Inferior parietal cortex (tissue), 1 donor: ENCODE measurements around the gene NR2F6.
"Not testable (repeated sequence)": the region's sequence is repeated elsewhere in the genome, so short reads cannot be mapped to it uniquely, and the experiment has no call there.

ENCODE experiments used
- DNase-seq: peaks from one replicate; pipeline ENCODE4 v3.0.0-alpha.2; 2016; ENCODE audit errors: extremely low spot score

NR2F6 gene

GRCh38 chr19:17210296-17210695 lies 35.4 kb downstream of the NR2F6 start:
- no peak for DNase-seq

GRCh38 chr19:17209126-17210036 lies 36.3 kb downstream of the NR2F6 start:
- DNase-seq = peak; percentile 15

- DNase-seq = no peak
These were observed 38.8 kb downstream of the NR2F6 start for GRCh38 chr19:17206736-17207581.

- DNase-seq = peak; percentile 42
These were observed 40.2 kb downstream of the NR2F6 start for GRCh38 chr19:17205237-17206140.

- DNase-seq = no peak
These were observed 43.0 kb downstream of the NR2F6 start for GRCh38 chr19:17202713-17203112.

- no peak for DNase-seq
These were observed 43.5 kb downstream of the NR2F6 start for GRCh38 chr19:17202249-17202648.

GRCh38 chr19:17200408-17201079 lies 45.2 kb downstream of the NR2F6 start:
- DNase-seq = no peak

GRCh38 chr19:17197666-17198065 lies 48.1 kb downstream of the NR2F6 start:
- no peak for DNase-seq

GRCh38 chr19:17196610-17197009 lies 49.1 kb downstream of the NR2F6 start:
- no peak for DNase-seq

- DNase-seq = no peak
These were observed 50.6 kb downstream of the NR2F6 start for GRCh38 chr19:17195106-17195505.

GRCh38 chr19:17194608-17195007 lies 51.1 kb downstream of the NR2F6 start:
- DNase-seq = no peak

GRCh38 chr19:17192751-17193150 lies 53.0 kb downstream of the NR2F6 start:
- no peak for DNase-seq

GRCh38 chr19:17191736-17192135 lies 54.0 kb downstream of the NR2F6 start:
- not testable (repeated sequence) for DNase-seq

GRCh38 chr19:17185590-17185989 lies 60.1 kb downstream of the NR2F6 start:
- DNase-seq = no peak

GRCh38 chr19:17184371-17184841 lies 61.3 kb downstream of the NR2F6 start:
- DNase-seq = no peak

- peak; percentile 3 for DNase-seq
These were observed 61.8 kb downstream of the NR2F6 start for GRCh38 chr19:17183858-17184321.

GRCh38 chr19:17183271-17183761 lies 62.4 kb downstream of the NR2F6 start:
- DNase-seq = no peak
